Measurements from ENCODE around the gene TRMT13.

GRCh38 chr1:100090471-100090870, 42.5 kb upstream of the TRMT13 start:
- TF ChIP-seq POLR2AphosphoS5 (IDR thresholded peaks at IDR 0.05; ENCODE audit: low read depth, low read length) = no peak
- TF ChIP-seq POLR2A (IDR thresholded peaks at IDR 0.05; ENCODE audit: low read depth, low read length) = no peak
- no peak for TF ChIP-seq TAF1 (IDR thresholded peaks at IDR 0.05; ENCODE audit: low read depth, low read length)
- TF ChIP-seq POU2F2 (IDR thresholded peaks at IDR 0.05; ENCODE audit: low read depth, low read length) = no peak
- TF ChIP-seq PAX5 (IDR thresholded peaks at IDR 0.05; ENCODE audit: insufficient read depth, low read length, severe bottlenecking) = no peak
